ENCODE data around the gene ARL2BP.
"Not testable (repeated sequence)": the region's sequence is repeated elsewhere in the genome, so short reads cannot be mapped to it uniquely, and the experiment has no call there.

DNA sequence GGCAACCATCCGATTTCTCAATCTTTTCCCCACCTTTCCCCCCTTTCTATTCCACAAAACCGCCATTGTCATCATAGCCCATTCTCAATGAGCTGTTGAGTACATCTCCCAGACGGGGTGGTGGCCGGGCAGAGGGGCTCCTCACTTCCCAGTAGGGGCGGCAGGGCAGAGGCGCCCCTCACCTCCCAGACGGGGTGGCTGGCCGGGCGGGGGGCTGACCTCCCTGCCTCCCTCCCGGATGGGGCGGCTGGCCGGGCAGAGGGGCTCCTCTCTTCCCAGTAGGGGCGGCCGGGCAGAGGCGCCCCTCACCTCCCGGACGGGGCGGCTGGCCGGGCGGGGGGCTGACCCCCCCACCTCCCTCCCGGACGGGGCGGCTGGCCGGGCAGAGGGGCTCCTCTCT is 44.7 kb upstream of the ARL2BP start:
- TF ChIP-seq, protein P1, sequence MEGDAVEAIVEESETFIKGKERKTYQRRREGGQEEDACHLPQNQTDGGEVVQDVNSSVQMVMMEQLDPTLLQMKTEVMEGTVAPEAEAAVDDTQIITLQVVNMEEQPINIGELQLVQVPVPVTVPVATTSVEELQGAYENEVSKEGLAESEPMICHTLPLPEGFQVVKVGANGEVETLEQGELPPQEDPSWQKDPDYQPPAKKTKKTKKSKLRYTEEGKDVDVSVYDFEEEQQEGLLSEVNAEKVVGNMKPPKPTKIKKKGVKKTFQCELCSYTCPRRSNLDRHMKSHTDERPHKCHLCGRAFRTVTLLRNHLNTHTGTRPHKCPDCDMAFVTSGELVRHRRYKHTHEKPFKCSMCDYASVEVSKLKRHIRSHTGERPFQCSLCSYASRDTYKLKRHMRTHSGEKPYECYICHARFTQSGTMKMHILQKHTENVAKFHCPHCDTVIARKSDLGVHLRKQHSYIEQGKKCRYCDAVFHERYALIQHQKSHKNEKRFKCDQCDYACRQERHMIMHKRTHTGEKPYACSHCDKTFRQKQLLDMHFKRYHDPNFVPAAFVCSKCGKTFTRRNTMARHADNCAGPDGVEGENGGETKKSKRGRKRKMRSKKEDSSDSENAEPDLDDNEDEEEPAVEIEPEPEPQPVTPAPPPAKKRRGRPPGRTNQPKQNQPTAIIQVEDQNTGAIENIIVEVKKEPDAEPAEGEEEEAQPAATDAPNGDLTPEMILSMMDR (IDR thresholded peaks at IDR 0.05), result not testable (repeated sequence)
- TF ChIP-seq EZH2 (IDR thresholded peaks at IDR 0.05; ENCODE audit: borderline replicate concordance, insufficient read depth, low read depth, low read length, poor library complexity, severe bottlenecking), result not testable (repeated sequence)

Data from B cell (primary cell).